ENCODE results near the gene PGM2L1.

Gene PGM2L1

GRCh38 chr11:74322667-74323066 lies 75.6 kb downstream of the PGM2L1 start:
- TF ChIP-seq CTCF (IDR thresholded peaks at IDR 0.05): no peak
- no peak for TF ChIP-seq ZFX (IDR thresholded peaks at IDR 0.05; ENCODE audit: borderline replicate concordance)
- H3K27ac ChIP-seq: no peak overlapping the region

GRCh38 chr11:74321487-74322188 lies 76.6 kb downstream of the PGM2L1 start:
- no peak for TF ChIP-seq ZFX (IDR thresholded peaks at IDR 0.05; ENCODE audit: borderline replicate concordance)
- peak; percentile 86 for TF ChIP-seq CTCF (IDR thresholded peaks at IDR 0.05)
- no peak overlapping the region for H3K27ac ChIP-seq

GRCh38 chr11:74320538-74320937 lies 77.7 kb downstream of the PGM2L1 start:
- H3K27ac ChIP-seq: no peak overlapping the region
- TF ChIP-seq CTCF (IDR thresholded peaks at IDR 0.05) (no peak), ZFX (IDR thresholded peaks at IDR 0.05; ENCODE audit: borderline replicate concordance) (no peak)

GRCh38 chr11:74319139-74319816 lies 79.0 kb downstream of the PGM2L1 start:
- H3K27ac ChIP-seq: no peak overlapping the region
- TF ChIP-seq ZFX (IDR thresholded peaks at IDR 0.05; ENCODE audit: borderline replicate concordance): no peak
- no peak for TF ChIP-seq CTCF (IDR thresholded peaks at IDR 0.05)

- TF ChIP-seq ZFX (IDR thresholded peaks at IDR 0.05; ENCODE audit: borderline replicate concordance) (no peak), CTCF (IDR thresholded peaks at IDR 0.05) (no peak)
- H3K27ac ChIP-seq: no peak overlapping the region
These were observed 79.8 kb downstream of the PGM2L1 start for GRCh38 chr11:74318241-74318932.

GRCh38 chr11:74316772-74317505 lies 81.3 kb downstream of the PGM2L1 start:
- no peak for TF ChIP-seq CTCF (IDR thresholded peaks at IDR 0.05)
- no peak for TF ChIP-seq ZFX (IDR thresholded peaks at IDR 0.05; ENCODE audit: borderline replicate concordance)
- no peak overlapping the region for H3K27ac ChIP-seq
